Epithelial cell of esophagus (primary cell): ENCODE results near the gene MRPL40.

ENCODE experiments used
- DNase-seq: peaks from one replicate; pipeline ENCODE4 v3.0.0; 2010; ENCODE audit warnings: low read depth
- H3K4me3 ChIP-seq: 2 replicates; pipeline ENCODE4 v1.5.1; 2011; ENCODE audit warnings: mild to moderate bottlenecking, low read length, control low read depth
- CTCF ChIP-seq: IDR thresholded peaks from 2 replicates; pipeline ENCODE4 v1.5.1; 2011; ENCODE audit warnings: low read depth, mild to moderate bottlenecking, low read length, control low read depth, inconsistent platforms; ENCODE audit not compliant: insufficient read depth; ENCODE audit errors: missing control alignments

MRPL40 gene

GRCh38 chr22:19393704-19394103, 38.6 kb upstream of the MRPL40 start:
- no peak for DNase-seq
- no peak for TF ChIP-seq CTCF
- no peak overlapping the region for H3K4me3 ChIP-seq

GRCh38 chr22:19394274-19395050, 37.9 kb upstream of the MRPL40 start:
- no peak for TF ChIP-seq CTCF
- DNase-seq: no peak
- no peak overlapping the region for H3K4me3 ChIP-seq

- no peak for TF ChIP-seq CTCF
- H3K4me3 ChIP-seq: no peak overlapping the region
- DNase-seq: no peak
Observed at GRCh38 chr22:19395276-19395675, 37.1 kb upstream of the MRPL40 start.

- no peak overlapping the region for H3K4me3 ChIP-seq
- TF ChIP-seq CTCF: no peak
- DNase-seq: no peak
Observed at GRCh38 chr22:19396561-19396933, 35.8 kb upstream of the MRPL40 start.

- no peak for DNase-seq
- TF ChIP-seq CTCF: no peak
- H3K4me3 ChIP-seq: no peak overlapping the region
Observed at GRCh38 chr22:19396934-19397733, 35.2 kb upstream of the MRPL40 start.

GRCh38 chr22:19397734-19398104, 34.6 kb upstream of the MRPL40 start:
- no peak for TF ChIP-seq CTCF
- H3K4me3 ChIP-seq: no peak overlapping the region
- no peak for DNase-seq
